Measurements from ENCODE around the gene USP3. TPM values are rescaled to one million over a fixed set of nuclear protein-coding genes. Genes with fewer than 3 reads are reported as not detected.

USP3 gene
- total and polyA plus RNA-seq, 9 donors = 21.1 to 76.0 (median 60.1) TPM

- WGBS, 3 donors = 28 to 59% (median 39%) methylated on average over 3 of the region's 3 CpGs
- H3K27me3 ChIP-seq = no peaks in the 10 kb centered on the region
- DNase-seq = no peak
- no peak overlapping the region for H3K4me3 ChIP-seq
- TF ChIP-seq EP300 (IDR thresholded peaks at IDR 0.05) (no peak), POLR2A (IDR thresholded peaks at IDR 0.05) (no peak), CTCF (IDR thresholded peaks at IDR 0.05) (no peak)
- intact Hi-C loops (cut with DNase I) = no loop called here
- H3K4me1 ChIP-seq (ENCODE audit: insufficient read depth) = peaks cover 15% of the 10 kb centered on the region
- H3K9me3 ChIP-seq = no peaks in the 10 kb centered on the region
- no peaks in the 10 kb centered on the region for H3K36me3 ChIP-seq
- peak overlapping the region in 1 of 2 donors; percentile 45 for H3K27ac ChIP-seq
Measured at GRCh38 chr15:63513728-63514127, 9.3 kb downstream of the USP3 start.

- Histone ChIP-seq H3K4me3 (no peak overlapping the region), H3K9me3 (no peaks in the 10 kb centered on the region), H3K27me3 (no peaks in the 10 kb centered on the region), H3K27ac (peak overlapping the region in 1 of 2 donors; percentile 14), H3K36me3 (no peaks in the 10 kb centered on the region), H3K4me1 (ENCODE audit: insufficient read depth) (peaks cover 18% of the 10 kb centered on the region)
- TF ChIP-seq CTCF (IDR thresholded peaks at IDR 0.05) (no peak), EP300 (IDR thresholded peaks at IDR 0.05) (no peak), POLR2A (IDR thresholded peaks at IDR 0.05) (no peak)
- DNase-seq = peak in 1 of 5 donors; percentile 50
- intact Hi-C loops (cut with DNase I) = no loop called here
- WGBS, 3 donors = 39 to 64% (median 54%) methylated on average over 1 of the region's 1 CpG
Measured at GRCh38 chr15:63514531-63514943, 10.1 kb downstream of the USP3 start.

GRCh38 chr15:63517202-63517601, 12.8 kb downstream of the USP3 start:
- peaks cover 21% of the 10 kb centered on the region for H3K4me1 ChIP-seq (ENCODE audit: insufficient read depth)
- intact Hi-C loops (cut with DNase I) = no loop called here

GRCh38 chr15:63517628-63518027, 13.2 kb downstream of the USP3 start:
- no peak for DNase-seq
- peak overlapping the region in 1 of 2 donors; percentile 17 for H3K27ac ChIP-seq
- no peak overlapping the region for H3K4me3 ChIP-seq
- H3K9me3 ChIP-seq = no peaks in the 10 kb centered on the region
- TF ChIP-seq CTCF (IDR thresholded peaks at IDR 0.05) = no peak
- H3K36me3 ChIP-seq = no peaks in the 10 kb centered on the region
- intact Hi-C loops (cut with DNase I) = no loop called here
- 78 to 85% (median 84%) methylated on average over 1 of the region's 1 CpG for WGBS, 3 donors
- peaks cover 20% of the 10 kb centered on the region for H3K4me1 ChIP-seq (ENCODE audit: insufficient read depth)
- H3K27me3 ChIP-seq = no peaks in the 10 kb centered on the region

More at GRCh38 chr15:63517202-63517601, 12.8 kb downstream of the USP3 start:
- H3K4me3 ChIP-seq = no peak overlapping the region
- no peaks in the 10 kb centered on the region for H3K9me3 ChIP-seq
- TF ChIP-seq CTCF (IDR thresholded peaks at IDR 0.05) (no peak), POLR2A (IDR thresholded peaks at IDR 0.05) (no peak), EP300 (IDR thresholded peaks at IDR 0.05) (no peak)
- no peak overlapping the region for H3K27ac ChIP-seq
- H3K36me3 ChIP-seq = no peaks in the 10 kb centered on the region
- DNase-seq = no peak
- H3K27me3 ChIP-seq = no peaks in the 10 kb centered on the region
